HG02610 (cell line): ENCODE measurements around the gene CEACAM20.
"Not testable (repeated sequence)": the region's sequence is repeated elsewhere in the genome, so short reads cannot be mapped to it uniquely, and the experiment has no call there.

Experiments used
- ATAC-seq: cut with Tn5 transposase; IDR thresholded peaks from one replicate; pipeline ENCODE4 v1.9.1; 2021; ENCODE audit warnings: mild to moderate bottlenecking, moderate library complexity; ENCODE audit not compliant: unreplicated experiment

Gene CEACAM20

GRCh38 chr19:44498988-44499387 lies 30.5 kb downstream of the CEACAM20 start:
- ATAC-seq = no peak

- ATAC-seq = no peak
These were observed 32.8 kb downstream of the CEACAM20 start for GRCh38 chr19:44496711-44497110.

GRCh38 chr19:44476559-44477408 lies 52.7 kb downstream of the CEACAM20 start:
- no peak for ATAC-seq

- ATAC-seq = not testable (repeated sequence)
These were observed 60.7 kb downstream of the CEACAM20 start for GRCh38 chr19:44468730-44469129.

- not testable (repeated sequence) for ATAC-seq
These were observed 66.7 kb downstream of the CEACAM20 start for GRCh38 chr19:44462600-44463286.
